ENCODE measurements around the gene LRP11.
"Not testable (repeated sequence)": the region's sequence is repeated elsewhere in the genome, so short reads cannot be mapped to it uniquely, and the experiment has no call there.

LRP11 gene

GRCh38 chr6:149897855-149898744 lies 33.9 kb upstream of the LRP11 start, which contains the start of gene RAET1E:
TSS of gene RAET1E (minus strand) at chr6:149898113. CDS start at chr6:149890901, 7,212 bp downstream.
- DNase-seq (ENCODE audit: low spot score), result no peak

- DNase-seq (ENCODE audit: low spot score), result peak; percentile 91
These were observed 33.0 kb upstream of the LRP11 start for GRCh38 chr6:149897015-149897697.

GRCh38 chr6:149896491-149896890 lies 32.3 kb upstream of the LRP11 start:
- no peak for DNase-seq (ENCODE audit: low spot score)

GRCh38 chr6:149895833-149896271 lies 31.7 kb upstream of the LRP11 start:
- no peak for DNase-seq (ENCODE audit: low spot score)

- DNase-seq (ENCODE audit: low spot score), result peak; percentile 62
These were observed 31.0 kb upstream of the LRP11 start for GRCh38 chr6:149895048-149895590.

GRCh38 chr6:149891864-149892263 lies 27.7 kb upstream of the LRP11 start:
- DNase-seq (ENCODE audit: low spot score), result not testable (repeated sequence)

GRCh38 chr6:149891259-149891658 lies 27.1 kb upstream of the LRP11 start:
- DNase-seq (ENCODE audit: low spot score), result peak; percentile 0

- DNase-seq (ENCODE audit: low spot score), result no peak
These were observed 26.5 kb upstream of the LRP11 start for GRCh38 chr6:149890629-149891045.

GRCh38 chr6:149889326-149889725 lies 25.2 kb upstream of the LRP11 start:
- no peak for DNase-seq (ENCODE audit: low spot score)

- DNase-seq (ENCODE audit: low spot score), result no peak
These were observed 24.5 kb upstream of the LRP11 start for GRCh38 chr6:149888659-149889058.

GRCh38 chr6:149888093-149888492 lies 23.9 kb upstream of the LRP11 start:
- no peak for DNase-seq (ENCODE audit: low spot score)

GRCh38 chr6:149887343-149887742 lies 23.2 kb upstream of the LRP11 start:
- DNase-seq (ENCODE audit: low spot score), result peak; percentile 42

GRCh38 chr6:149885888-149886287 lies 21.7 kb upstream of the LRP11 start:
- no peak for DNase-seq (ENCODE audit: low spot score)

GRCh38 chr6:149884617-149885016 lies 20.5 kb upstream of the LRP11 start:
- no peak for DNase-seq (ENCODE audit: low spot score)

GRCh38 chr6:149884215-149884614 lies 20.1 kb upstream of the LRP11 start:
- no peak for DNase-seq (ENCODE audit: low spot score)

GRCh38 chr6:149881860-149882259 lies 17.7 kb upstream of the LRP11 start:
- DNase-seq (ENCODE audit: low spot score), result no peak

GRCh38 chr6:149881066-149881766 lies 17.1 kb upstream of the LRP11 start:
- DNase-seq (ENCODE audit: low spot score), result no peak

GRCh38 chr6:149877659-149878058 lies 13.5 kb upstream of the LRP11 start:
- DNase-seq (ENCODE audit: low spot score), result peak; percentile 0

GRCh38 chr6:149876241-149876933 lies 12.2 kb upstream of the LRP11 start:
- DNase-seq (ENCODE audit: low spot score), result no peak

- no peak for DNase-seq (ENCODE audit: low spot score)
These were observed 8.1 kb upstream of the LRP11 start for GRCh38 chr6:149872233-149872632.

- DNase-seq (ENCODE audit: low spot score), result no peak
These were observed 7.0 kb upstream of the LRP11 start for GRCh38 chr6:149871182-149871581.
